HG02938 (cell line): ENCODE results near the gene MTA1.

Experiments
- ATAC-seq: cut with Tn5 transposase; IDR thresholded peaks from one replicate; pipeline ENCODE4 v1.9.1; 2021; ENCODE audit warnings: mild to moderate bottlenecking, moderate library complexity; ENCODE audit not compliant: unreplicated experiment

MTA1 gene

DNA sequence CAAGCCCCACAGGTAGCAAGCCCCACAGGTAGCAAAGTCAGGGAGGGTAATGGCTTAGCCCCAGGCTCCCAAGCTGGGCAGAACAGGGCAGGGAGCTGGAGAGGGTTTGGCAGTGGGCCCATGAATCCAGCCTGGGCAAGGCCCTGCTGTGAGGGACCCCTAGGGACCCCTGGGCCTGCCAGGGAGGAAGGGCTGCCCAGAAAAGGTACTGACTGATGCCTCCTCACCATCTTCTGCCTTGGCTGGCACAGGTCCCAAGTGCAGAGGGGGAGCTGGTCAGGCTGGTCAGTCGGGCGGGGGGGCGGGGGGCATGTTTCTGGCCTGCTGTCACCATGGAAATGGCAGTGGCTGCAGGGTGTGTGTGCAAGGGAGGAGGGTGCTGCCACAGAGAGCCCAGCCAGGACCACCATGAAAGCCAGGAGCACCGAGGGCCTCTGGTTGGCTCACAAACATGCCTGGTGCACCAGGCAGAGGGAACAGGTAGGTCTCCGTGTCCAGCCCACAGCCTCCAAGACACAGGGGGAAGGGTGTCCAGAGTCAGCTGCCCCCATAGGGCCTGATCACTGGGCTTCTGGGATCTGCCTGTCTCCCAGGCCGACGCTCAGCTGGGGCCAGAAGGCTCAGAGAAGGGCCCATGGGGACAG lies 53.5 kb downstream of the MTA1 start:
- no peak for ATAC-seq

DNA sequence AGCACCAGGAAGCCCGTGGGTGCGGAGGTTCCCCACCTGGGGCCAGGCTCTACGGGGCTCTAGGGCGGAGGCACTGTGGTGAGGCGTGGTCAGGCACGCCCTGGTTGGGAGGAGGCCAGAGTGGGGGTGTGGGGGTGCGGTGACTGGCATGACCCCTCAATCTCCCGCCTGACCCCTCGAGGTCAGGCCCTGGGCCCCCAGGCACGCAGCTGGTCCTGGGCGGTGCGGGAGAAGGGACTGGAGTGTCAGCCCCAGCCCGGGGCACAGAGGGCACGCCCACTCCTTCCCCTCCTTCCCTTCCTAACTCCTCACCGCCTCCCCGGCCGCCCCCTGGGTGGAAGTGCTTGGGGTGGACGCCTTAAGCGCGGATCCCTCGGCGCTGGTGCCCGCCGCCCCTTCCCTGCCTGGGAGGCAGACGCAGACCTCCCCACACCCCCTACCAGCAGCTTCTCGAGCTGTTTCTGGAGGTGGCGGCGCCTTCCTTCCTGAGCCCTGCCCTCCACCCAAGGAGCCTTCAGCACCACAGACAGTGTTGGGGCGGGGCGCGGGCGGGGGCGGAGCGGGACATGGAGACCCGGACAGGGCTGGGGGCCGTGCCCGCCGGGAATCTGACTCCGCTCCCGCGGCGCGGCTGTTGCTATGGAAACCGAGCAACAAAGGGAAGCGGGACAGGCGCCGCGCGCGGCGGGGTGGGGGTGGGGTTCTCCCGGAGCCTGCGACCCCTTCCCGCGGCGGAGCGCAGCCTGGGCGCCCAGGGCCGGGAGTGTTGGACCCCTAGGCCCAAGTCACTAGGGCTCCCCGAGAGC lies 54.3 kb downstream of the MTA1 start:
- ATAC-seq = no peak

DNA sequence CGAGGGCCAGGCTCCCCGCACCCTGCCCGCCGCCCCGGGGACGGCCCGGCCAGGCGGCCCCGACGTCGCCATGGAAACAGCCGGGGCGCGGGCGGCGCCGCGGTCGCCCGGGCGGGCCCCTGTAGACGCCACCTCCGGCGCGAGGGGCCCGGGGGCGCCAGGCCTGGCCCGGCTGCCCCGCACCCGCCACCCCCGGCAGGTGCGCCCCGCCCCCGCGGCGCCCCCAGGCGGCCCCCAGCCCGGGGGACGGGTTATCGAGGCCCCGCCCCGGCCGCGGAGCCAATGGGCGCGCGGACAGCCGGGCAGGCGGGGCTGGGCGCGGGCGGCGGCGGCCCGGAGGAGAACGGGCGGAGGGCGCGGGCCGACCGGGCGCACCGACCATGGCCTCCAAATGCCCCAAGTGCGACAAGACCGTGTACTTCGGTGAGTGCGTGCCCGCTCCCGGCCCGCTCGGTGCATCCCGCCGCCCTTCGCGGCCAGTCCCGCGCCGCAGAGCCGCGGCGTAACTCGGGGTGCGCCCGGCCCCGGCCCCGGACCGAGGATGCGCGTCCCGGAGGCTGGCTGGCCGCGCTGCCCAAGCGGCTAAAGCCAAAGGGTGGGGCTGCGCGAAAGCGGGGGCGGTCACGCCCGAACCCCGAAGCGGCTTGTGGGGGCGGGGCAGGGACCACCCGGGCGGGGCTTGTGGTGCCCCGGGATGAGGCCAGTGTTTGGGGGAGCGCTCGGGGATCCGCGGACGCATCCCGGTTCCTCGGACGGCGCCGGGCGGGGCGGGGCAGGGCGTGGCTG lies 55.0 kb downstream of the MTA1 start, which contains the start of gene CRIP2:
CRIP2 (plus strand) TSS at position 339 of the 786 bp plus-strand sequence; CDS start at position 381, 42 bp downstream.
- no peak for ATAC-seq

DNA sequence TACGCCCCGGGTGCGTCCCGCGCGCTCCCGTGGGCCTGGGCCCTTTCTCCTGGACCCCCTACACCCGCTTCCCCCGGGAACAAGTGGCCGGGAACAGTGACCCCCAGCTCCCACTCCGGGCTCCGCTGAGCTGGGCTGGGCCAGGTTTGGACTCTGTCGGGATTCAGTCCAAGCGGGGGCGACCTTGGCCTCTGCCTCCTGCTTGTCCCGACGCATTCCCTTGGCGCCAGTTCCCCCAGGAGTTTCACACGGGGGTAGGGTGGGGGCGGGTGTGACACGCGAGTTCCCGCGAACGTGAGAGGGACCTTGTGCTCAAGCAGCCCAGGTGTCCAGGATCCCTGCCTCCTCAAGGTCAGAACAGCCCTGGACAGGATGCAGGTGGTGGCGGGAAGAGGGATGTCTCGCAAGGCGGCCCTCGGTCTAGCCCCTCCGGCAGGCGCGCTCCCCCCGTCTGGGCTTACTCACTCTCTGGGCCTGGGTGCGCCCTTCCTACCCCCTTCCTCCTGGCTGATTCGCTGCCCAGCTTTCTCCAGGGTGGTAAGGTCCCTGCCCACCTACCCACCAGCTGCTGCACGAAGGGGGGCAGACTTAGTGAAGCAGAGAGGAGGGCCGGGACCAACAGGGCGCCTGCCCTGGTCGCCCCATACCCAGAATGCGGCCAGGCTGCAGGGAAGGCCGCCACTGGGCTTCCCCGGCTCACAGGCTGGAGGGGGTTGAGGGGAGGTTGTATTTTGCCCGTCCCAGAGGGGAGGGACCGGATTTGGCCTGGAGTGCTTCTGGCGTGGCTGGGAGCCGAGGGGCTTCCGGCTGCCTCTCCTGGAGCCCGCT lies 55.9 kb downstream of the MTA1 start:
- no peak for ATAC-seq

DNA sequence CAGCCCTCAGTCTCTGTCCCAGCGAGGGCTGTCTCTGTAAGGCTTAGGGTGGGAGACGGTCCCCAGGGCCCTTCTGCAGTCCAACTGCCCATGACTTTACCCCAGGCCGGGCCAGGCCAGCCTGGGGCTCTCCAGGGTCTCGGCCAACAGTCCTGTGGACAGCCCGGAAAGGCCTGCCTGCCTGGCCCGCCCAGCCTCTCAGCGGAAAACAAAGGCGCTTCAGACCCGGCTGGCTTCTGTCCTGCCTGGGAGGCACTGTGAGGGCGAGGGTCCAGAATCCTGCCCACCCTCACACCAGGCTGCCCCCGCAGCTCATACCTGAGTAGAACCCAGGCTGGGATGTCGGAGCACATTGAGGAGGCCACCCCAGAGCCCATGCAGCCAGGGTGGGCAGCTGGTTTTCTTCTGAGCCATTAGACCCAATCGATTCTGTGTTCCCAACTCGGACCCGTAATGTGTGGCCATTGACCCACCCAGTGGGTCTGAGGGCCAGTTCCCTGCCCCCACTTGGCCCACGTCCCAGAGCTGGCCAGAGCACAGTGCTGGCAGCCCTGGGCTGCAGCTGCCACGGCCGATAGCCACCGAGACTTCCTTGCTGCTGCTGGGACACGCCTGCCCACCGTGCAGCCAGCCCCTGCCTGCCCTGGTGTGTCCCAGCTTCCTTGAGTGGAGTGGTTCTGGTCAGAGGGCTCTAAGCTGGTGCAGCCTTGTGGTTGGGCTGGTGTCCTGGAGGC lies 56.6 kb downstream of the MTA1 start:
- ATAC-seq = no peak

DNA sequence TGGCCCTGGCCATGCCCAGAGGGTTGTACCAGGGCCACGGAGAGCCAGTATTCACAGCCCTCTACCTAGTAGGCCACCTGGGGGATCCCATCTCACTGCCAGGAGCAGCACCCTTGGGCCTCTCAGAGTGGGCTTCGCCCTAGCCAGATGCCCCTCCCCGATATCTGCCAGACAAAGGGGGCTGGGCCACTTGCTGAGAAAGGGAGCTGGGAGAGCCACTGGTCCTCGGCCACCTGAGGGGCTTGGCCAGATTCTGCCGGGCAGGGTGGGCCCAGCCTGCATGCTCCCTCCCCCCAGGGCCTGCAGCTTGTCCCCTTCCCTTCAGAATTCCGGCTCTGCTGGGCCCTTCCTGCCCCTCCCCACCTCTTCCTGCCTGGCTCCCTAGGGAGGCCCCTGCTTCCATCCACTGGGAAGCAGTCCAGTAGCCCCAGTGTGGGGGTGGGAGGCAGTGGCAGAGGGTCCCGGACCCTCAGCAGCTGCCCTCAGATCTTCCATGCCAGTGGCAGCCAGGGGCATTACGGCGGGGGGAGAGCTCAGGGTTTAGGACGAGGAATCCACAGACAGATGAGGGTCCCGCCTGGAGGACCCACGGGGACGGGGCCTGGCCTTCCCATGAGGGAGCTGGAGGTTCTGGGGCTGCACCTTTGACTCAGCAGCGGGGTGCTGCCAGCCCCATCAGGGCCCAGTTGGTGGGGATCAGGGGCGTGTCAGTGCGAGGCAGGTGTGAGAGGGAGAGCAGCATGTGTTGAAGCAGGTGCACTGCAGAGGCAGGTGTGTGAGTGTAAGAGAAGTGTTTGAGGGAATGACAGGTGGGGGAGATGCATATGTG lies 57.4 kb downstream of the MTA1 start:
- ATAC-seq = no peak

DNA sequence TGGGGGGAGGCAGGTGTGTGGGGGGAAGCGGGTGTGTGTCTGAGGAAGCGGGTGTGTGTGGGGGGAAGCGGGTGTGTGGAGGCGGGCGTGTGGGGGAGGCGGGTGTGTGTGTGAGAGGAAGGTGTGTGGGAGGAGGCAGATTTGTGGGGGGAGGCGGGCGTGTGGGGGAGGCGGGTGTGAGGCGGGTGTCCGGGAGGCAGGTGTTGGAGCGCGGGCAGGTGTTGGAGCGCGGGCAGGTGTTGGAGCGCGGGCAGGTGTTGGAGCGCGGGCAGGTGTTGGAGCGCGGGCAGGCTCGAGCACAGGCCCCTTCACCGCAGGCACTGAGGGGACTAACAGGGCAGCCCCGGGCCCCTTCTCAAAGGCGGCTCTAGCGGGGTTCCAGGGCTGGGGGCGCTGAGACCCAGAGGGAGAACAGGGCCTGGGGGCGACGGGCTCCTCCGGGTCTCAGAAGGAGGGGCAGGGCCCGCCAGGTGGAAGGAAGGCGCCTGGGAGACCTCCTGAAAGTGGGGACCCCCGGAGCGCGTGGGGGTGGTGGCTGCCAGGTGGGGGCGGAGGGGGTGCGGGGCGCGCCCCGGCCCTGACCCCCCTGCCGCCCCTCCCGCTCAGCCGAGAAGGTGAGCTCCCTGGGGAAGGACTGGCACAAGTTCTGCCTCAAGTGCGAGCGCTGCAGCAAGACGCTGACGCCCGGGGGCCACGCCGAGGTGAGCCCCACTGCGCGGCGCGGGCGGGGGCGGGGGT lies 58.2 kb downstream of the MTA1 start:
- no peak for ATAC-seq

DNA sequence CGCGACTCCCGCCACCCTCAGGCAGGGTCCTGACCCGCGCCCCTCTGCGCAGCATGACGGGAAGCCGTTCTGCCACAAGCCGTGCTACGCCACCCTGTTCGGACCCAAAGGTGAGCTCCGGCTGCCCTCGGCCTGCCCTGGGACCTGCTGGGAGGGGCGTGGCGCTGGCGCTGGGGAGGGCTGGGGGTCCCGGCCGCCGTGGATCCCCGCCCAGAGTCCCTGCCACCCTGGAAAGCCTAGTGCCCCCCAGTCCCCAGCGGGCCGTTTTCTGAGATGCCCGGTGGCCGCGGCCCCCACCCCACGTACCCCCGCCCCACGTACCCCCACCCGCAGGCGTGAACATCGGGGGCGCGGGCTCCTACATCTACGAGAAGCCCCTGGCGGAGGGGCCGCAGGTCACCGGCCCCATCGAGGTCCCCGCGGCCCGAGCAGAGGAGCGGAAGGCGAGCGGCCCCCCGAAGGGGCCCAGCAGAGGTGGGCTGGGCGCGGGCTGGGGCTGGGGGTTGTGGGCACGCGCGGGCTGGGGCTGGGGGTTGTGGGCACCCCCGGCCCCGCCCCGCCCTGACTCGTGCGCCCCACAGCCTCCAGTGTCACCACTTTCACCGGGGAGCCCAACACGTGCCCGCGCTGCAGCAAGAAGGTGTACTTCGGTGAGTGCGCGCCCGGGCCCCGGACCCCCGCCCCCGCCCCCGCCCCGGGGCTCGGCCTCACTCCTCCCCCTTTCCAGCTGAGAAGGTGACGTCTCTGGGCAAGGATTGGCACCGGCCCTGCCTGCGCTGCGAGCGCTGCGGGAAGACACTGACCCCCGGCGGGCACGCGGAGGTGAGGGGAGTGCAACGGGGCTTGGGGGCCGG lies 59.0 kb downstream of the MTA1 start:
- ATAC-seq = no peak

DNA sequence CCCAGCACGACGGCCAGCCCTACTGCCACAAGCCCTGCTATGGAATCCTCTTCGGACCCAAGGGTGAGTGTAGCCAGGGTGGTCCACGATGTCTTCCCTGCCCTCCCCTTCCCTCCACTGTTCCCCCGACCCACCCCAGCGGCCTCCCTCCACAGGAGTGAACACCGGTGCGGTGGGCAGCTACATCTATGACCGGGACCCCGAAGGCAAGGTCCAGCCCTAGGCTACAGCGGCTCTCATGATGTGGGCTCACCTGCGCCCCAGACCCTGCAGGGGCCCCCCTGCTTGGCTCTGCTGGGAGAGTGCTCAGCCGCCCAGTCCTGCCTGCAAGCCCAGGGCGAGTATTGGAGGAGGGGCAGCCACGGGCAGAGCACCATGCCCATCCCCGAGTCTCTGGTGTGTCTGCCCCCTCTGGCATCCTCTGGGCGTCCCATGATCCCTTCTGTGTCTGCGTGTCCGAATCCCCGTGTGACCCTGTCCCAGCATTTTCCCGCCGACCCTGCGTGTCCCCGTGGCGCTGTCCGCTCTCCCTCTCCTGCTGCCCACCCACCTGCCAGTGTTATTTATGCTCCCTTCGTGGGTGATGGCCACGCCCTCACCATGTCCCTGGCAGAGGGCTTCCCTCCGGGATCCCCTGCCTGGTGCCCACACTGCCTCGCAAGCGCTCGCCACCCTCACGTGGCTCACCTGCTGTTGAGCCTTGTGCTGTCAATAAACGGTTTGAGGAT lies 60.0 kb downstream of the MTA1 start:
- ATAC-seq = no peak

DNA sequence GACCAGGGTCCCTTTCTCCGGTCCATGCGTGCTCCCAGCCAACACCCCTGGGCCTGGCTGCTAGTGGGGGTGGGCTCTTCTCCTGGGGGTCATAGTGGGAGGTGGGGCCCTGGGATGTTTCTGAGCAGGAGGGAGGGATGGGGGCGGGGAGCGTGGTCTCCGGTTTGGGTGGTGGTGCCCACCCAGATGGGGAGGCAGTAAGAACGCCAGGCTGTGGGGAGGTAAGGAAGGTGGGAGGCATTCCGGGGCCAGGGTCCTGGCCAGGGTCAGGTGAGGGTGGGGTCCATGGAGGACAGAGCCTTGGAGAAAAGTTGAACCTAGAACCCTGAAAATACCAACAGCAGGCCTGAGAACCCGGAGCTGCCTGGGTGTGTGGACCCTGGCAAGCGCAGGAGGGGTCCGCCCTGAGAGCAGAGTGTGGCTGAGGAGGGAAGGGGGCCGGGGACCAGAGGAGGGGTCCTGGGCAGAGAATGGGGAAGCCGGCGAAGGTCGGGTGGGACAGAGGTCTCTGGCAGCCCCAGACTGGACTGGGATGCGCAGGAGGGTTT lies 60.6 kb downstream of the MTA1 start:
- ATAC-seq = no peak

DNA sequence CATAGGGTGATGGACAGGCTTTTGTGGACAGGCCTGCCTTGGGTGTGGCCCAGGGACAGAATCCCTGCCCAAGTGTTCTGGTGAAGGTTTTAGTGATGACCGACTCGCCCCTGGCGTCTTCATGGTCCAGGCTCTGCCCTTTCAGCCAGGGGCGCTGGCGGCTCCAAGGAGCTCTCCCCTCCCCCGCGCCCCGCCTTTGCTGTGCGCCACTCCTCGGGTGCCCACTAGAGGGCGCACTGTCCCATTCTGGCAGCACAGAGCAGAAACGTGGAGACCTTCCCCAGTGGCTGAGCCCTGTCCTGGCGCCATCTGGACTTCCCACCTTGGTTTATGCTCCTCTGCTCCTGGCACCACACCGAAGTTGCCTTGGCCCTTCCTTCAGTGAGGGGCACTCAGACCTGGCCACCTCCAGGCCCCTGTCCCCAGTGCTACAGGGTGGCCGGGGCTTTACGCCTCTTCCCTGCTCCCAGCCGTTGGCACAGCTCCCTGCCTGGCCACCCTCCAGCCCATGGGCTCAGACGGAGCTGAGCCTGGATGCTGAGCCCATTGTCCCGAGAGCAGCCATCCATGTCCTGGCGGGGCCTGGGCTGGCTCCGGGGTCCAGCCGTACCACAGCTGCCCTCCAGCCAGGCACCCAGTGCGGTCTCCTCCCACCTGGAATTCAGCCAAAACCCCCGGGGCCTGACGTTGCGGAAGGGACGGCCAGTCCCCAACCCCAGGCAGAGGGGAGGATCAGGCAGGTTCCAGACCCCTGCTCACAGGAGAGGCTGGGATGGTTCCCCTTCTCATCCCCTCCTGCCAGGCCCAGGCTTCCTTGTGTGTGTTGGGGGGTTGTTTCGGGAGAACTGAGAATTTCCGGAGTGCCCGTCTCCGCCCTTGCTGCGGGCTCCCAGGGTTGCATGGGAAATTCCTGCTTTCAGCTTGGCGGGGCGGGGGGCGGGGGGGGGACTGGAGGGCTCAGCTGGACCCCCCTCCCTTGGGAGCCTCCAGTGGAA lies 61.5 kb downstream of the MTA1 start:
- peak; percentile 40 for ATAC-seq

DNA sequence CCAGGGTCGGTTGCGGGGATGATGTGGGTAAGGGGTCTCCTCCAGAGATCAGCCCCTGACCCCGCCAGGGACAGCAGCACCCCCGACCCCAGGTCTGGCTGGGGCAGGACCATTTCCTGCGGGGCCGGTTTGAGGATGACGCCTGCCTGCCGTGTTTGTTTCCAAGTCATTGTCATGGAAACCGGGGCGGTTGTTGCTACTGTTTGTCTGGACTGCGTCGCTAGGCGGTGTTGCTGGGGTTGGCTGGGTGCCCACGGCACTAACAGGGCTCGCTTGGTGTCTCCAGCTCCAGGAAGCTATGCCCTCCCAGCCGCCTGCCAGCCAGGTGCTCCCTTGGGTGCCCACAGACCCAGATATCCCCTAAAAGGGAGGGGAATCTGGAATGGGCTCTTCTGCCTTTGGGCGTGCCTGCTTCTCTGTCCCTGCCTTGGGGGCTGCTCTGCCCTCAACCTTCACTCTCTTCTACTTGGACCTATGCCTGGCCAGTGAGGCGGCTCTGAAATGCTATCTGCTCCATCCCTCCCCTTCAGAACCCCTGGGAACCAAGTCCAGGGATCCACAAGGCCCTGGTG lies 62.3 kb downstream of the MTA1 start:
- peak; percentile 58 for ATAC-seq

DNA sequence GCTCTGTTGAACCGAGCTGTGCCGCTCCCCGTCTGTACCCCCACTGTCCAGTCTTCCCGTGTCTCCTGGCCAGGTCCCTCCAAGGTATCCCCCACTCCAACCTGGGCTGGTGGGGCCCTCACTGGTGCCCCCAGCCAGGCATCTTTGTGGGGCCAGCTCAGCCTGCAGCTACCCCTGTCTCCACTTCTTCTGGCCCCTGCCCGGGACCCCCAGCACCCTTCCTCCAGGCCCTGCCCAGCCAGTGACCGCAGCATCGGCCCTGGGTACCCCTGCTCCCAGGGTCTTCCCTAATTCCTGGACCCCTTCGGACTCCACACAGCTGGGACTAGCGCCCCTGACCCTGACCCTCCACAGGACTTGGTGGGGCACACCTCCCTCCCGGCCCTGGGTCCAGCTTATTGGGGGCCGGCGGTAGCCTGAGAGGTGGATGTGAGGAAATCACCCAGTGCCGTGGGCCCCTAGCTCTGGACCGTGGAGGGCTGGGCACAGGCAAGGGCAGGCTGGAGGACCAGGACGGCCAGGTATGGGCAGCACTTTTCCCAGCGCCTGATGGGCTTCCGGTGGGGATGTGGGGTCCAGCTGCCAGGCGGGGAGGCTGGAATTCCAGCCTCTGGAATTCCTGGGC lies 63.0 kb downstream of the MTA1 start:
- ATAC-seq = no peak

DNA sequence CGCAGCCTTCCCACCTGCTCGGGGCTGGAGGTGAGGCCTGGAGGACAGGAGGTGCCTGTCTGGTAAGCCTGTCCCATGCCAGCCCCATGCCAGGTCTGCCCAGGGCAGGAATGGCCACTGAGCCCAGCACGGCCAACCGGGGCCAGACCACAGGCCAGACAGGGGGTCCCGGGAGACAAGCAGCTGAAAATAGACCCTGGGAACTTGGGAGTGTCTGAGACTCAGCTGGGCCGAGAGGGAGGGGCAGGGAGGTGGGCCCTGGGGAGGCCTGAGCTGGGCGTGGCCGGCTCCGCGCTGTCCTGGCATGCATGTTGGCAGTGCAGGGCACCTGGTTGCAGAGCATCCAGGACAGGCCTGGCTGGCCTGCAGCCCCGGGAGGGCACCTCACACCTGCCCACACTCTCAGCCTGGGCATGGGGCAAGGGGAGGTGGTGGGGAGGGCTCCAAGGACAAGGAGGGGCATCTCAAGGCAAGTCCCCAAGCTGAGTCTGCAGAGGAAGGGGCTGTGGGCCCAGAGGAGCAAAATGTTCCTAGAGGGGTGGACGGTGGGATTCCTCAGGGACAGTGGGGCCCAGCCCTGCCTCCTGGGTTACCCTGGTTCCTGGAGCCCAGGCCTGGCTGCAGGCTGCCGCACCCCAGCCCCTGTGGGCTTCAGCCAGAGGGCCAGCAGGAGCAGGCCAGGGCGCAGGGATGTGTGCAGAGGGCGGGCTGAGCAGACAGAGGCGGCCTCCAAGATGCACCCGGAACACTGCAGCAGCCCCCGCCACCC lies 63.9 kb downstream of the MTA1 start:
- ATAC-seq = no peak
